GM18868 (cell line): ENCODE measurements around the gene SERTAD2.

Experiments
- ATAC-seq: cut with Tn5 transposase; IDR thresholded peaks from one replicate; pipeline ENCODE4 v1.9.1; 2021; ENCODE audit warnings: mild to moderate bottlenecking, moderate library complexity; ENCODE audit not compliant: unreplicated experiment

The SERTAD2 gene

DNA sequence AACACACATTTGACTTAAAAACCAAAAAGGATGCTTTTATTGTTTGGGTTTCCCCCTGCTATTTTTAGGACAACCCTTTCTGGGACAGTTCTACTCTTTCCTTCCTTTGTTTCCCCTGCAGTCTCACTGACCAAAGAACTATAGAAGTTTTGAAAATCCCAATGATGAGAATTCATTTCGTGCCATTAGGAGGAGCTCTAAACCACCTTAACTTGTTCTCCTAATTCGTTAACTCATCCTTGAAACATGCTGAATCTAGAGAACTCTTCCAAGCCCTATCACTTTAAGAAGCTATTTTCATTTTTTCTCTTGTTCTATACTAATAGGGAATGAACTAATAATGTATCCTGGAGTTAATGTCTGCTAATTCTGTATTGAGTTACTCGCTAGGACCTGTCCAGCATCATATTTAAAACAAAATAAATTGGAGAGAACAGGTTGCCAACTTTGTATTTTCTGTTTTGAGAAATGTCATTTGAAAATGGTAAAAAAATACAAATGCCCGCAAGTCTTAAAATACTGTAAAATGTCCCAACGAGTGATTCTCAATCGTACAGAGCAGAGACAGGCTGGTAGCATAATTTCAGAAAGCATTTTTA lies 66.7 kb downstream of the SERTAD2 start:
- ATAC-seq, result no peak

DNA sequence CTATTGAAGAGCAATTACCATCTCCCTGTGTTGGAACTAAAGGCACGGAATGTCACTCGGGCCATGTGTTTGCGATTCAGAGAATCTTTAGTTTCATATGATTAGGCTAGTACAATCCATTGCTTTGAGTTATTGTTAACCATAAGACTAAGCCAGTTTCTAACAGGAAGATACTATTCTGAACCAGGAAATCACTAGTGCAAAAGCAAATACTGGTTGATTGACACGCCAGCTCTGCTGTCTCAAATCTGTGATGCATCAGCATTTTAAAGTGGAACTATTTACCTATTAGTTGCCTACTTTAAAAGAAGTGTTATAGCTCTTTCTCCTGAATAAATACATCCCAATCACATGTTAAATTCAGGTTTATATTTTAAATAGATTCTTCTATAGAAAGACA lies 67.7 kb downstream of the SERTAD2 start:
- ATAC-seq, result peak; percentile 37

DNA sequence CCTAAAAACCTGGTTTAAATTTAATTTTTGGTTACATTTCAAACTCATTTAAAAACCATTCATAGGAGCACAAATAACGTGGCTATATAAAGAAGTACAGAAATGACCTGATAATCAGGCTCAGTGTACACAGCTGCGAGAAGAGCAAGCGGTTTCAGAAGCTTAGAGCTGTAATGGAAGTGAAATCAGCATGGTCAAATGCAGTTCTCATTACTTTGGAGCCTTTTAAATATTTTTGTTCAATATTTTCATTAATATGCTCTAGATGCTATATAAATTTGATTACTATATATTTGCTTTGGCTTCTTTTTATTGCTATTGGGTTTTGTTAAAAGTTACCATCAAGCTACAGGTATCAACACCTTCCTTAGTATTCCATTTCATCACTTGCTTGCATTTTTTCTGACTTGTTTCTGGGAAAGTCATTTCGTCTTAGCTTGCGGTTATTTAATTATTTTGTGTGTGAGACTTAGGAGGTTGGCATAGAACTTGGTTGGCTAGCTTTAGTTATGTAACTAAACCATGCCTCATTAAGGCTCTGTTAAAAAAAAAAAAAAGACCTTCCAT lies 70.9 kb downstream of the SERTAD2 start:
- ATAC-seq, result peak; percentile 90

DNA sequence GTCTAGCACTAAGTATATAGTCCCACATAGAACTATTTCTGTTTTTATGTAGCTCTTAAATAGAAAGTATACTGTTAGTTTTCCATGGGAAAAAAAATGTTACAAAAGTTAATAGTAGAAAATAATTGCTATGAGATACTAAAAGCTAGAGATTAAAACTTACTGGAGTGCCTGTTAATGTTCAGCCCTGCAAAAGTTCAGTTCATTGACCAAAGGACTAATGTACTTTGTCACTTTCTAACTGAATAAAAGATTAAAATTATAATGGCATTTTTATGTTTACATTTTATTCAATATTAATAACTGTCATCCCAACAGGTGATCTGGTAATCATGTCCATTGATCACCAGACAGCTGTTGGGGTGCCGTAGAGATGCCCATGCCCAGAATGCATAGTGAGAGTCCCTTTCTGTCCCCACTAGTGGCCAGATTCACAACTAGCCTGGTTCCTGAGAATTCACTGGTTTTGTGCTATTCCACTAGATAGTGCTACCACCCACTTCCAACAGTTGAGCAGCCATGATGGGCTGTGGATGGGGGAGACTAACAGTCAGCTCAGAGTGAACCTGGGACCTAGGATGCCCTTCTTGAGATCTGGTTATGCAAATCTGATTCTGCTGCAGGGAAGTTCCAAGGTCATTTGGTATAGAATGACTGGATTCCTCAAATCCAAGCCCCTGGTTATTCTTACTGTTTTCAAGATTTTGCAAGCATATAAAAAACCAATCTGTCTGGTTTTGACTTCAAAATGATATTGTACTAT lies 71.8 kb downstream of the SERTAD2 start:
- ATAC-seq, result peak; percentile 43
